Right lobe of liver (tissue), 6 donors: ENCODE measurements around the gene NOCT. TPM values are rescaled to one million over a fixed set of nuclear protein-coding genes. Genes with fewer than 3 reads are reported as not detected.

Experiments
- ATAC-seq, 4 donors: fragments of 200-7000 bp; cut with Tn5 transposase; one replicate each; pipeline ENCODE4 v1.9.1; 2020; ENCODE audit warnings: mild to moderate bottlenecking in 4 of 4, moderate library complexity in 4 of 4
- DNase-seq, 3 donors: peaks; one replicate each; pipeline ENCODE4 v3.0.0-alpha.2; 2020
- H3K27ac ChIP-seq, 3 donors: fragments of 200-600 bp; one replicate each; pipeline ENCODE4 v1.8.0; 2022
- H3K27me3 ChIP-seq, 2 donors: fragments of 200-600 bp; one replicate each; pipeline ENCODE4 v1.8.0; 2022
- H3K36me3 ChIP-seq, 4 donors: fragments of 200-600 bp; sonication (generic) in 1 of 4; one replicate each; pipeline versions ENCODE4 v1.5.1 to v1.8.0; 2017 to 2022; ENCODE audit warnings: control low read depth in 1 of 4
- H3K4me1 ChIP-seq, 4 donors: fragments of 200-600 bp; sonication (generic) in 1 of 4; one replicate each; pipeline versions ENCODE4 v1.5.1 to v1.8.0; 2017 to 2022; ENCODE audit warnings: control low read depth in 1 of 4
- H3K4me3 ChIP-seq, 3 donors: fragments of 200-600 bp; one replicate each; pipeline ENCODE4 v1.8.0; 2022
- H3K9me3 ChIP-seq, 4 donors: fragments of 200-600 bp; sonication (generic) in 1 of 4; one replicate each; pipeline versions ENCODE4 v1.5.1 to v1.8.0; 2017 to 2022; ENCODE audit warnings: control low read depth in 1 of 4
- POLR2A ChIP-seq: fragments of 450-650 bp; IDR thresholded peaks from one replicate; pipeline ENCODE4 v1.6.1; 2017; ENCODE audit warnings: antibody characterized with exemption, mild to moderate bottlenecking
- WGBS: methylation state at CpG from one replicate; pipeline ENCODE4 v1.1.6; 2018; ENCODE audit warnings: low coverage, low lambda C conversion rate; ENCODE audit not compliant: insufficient coverage; ENCODE audit errors: missing lambda C conversion rate; 5-methylcytosine and 5-hydroxymethylcytosine counted together
- intact Hi-C, 2 donors: fragments of 100-400 bp; cut with DNase I; formaldehyde crosslinking; loops; one replicate each; pipeline versions ENCODE4 v1.11.2 to v1.14.1; 2022
- total RNA-seq, 6 experiments: library from RNA; depleted of rRNA in 2 of 6; stranded (reverse); fragments of >200 nt in 2 of 6; fragmentation: NEBNext Ultra II Directional in 3 of 6; extraction: Animal tissue kit (Norgen Biotek cat#: 25700) in 3 of 6; gene quantifications; one replicate each; pipeline versions ENCODE4 v1.1.0 to v1.2.4, GENCODE V29; 2016 to 2023
- TF ChIP-seq, protein P1 (sequence below), 4 donors: fragments of 200-600 bp in 3 of 4; fragments of 450-650 bp in 1 of 4; IDR thresholded peaks; one replicate each; pipeline versions ENCODE4 v1.5.1 to v1.8.0; 2016 to 2022; ENCODE audit warnings: antibody characterized with exemption in 4 of 4, mild to moderate bottlenecking in 2 of 4
- donor health status: DM: no; HTN: yes; CAD: no.
- donor health status: DM: no; HTN: no; CAD: no.
- donor health status: DM: no; HTN: no; CAD: no.
- donor health status: DM: no; HTN: yes; CAD: no.
- donor health status: DM: no; HTN: yes; CAD: no.

NOCT gene
- total RNA-seq, 6 experiments from 2014 or later, result 3.5 to 20.5 (median 9.7) TPM

DNA sequence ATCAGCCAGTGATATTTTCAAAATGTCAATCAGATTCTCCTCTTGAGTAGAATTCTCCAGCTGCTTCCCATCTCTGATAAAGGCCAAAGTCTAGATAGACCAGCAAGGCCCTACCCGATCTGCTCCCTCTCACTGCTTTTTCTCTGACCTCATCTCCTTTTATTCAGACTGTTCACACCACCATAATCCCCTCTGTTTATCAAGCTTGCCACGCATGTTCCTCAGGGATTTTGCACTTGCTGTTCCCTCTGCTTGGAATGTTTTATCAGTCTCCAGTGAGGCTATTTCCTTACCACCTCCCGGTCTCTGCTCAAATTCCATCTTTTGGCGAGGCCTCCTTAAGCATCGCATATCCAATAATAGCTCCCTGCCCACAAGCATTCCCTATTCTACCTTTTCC is 20.1 kb downstream of the NOCT start:
- TF ChIP-seq, protein P1, sequence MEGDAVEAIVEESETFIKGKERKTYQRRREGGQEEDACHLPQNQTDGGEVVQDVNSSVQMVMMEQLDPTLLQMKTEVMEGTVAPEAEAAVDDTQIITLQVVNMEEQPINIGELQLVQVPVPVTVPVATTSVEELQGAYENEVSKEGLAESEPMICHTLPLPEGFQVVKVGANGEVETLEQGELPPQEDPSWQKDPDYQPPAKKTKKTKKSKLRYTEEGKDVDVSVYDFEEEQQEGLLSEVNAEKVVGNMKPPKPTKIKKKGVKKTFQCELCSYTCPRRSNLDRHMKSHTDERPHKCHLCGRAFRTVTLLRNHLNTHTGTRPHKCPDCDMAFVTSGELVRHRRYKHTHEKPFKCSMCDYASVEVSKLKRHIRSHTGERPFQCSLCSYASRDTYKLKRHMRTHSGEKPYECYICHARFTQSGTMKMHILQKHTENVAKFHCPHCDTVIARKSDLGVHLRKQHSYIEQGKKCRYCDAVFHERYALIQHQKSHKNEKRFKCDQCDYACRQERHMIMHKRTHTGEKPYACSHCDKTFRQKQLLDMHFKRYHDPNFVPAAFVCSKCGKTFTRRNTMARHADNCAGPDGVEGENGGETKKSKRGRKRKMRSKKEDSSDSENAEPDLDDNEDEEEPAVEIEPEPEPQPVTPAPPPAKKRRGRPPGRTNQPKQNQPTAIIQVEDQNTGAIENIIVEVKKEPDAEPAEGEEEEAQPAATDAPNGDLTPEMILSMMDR (IDR thresholded peaks at IDR 0.05), result no peak
- TF ChIP-seq POLR2A, result no peak
- no peak overlapping the region for H3K27ac ChIP-seq
- peaks cover 0 to 3% (median 0%) of the 10 kb centered on the region in 4 donors for H3K4me1 ChIP-seq
- intact Hi-C loops, result loop anchor here in 1 of 2 donors (10.0 kb wide), 1 partner anchor 49 kb away; no protein-coding TSS in a partner anchor
- H3K9me3 ChIP-seq, result no peaks in the 10 kb centered on the region
- no peaks in the 10 kb centered on the region for H3K27me3 ChIP-seq
- H3K4me3 ChIP-seq, result no peak overlapping the region
- DNase-seq (no peak), ATAC-seq (no peak)
- 68% methylated on average over 5 of the region's 5 CpGs for WGBS
- no peaks in the 10 kb centered on the region for H3K36me3 ChIP-seq

DNA sequence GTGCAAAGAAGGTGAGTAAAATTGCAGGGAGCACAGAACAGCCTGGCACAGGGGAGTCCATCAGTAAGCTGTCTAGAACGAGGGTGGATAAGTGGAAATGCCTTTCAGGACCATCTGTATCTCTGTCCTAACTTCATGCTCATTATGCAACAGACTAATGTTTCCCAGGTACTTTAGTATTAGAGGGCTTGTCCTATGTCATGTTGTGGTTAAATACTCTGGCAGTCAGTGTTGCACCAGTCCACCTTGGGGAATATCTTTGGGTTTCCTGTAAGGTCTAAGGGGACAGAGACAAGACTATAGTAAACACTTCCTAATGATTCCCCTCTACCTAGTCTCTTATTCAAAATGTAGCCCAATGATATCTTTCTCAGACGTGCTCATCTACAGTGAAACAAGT is 21.3 kb downstream of the NOCT start:
- DNase-seq (no peak), ATAC-seq (no peak)
- intact Hi-C loops, result loop anchor here in 1 of 2 donors (10.0 kb wide), 1 partner anchor 48 kb away; no protein-coding TSS in a partner anchor
- 85% methylated on average over 2 of the region's 2 CpGs for whole genome bisulfite sequencing
- H3K36me3 ChIP-seq, result no peaks in the 10 kb centered on the region
- H3K9me3 ChIP-seq, result no peaks in the 10 kb centered on the region
- H3K27ac ChIP-seq, result no peak overlapping the region
- no peak overlapping the region for H3K4me3 ChIP-seq
- no peak for TF ChIP-seq POLR2A
- TF ChIP-seq, protein P1 (IDR thresholded peaks at IDR 0.05), result no peak
- H3K27me3 ChIP-seq, result no peaks in the 10 kb centered on the region
- H3K4me1 ChIP-seq, result peaks cover 0 to 3% (median 0%) of the 10 kb centered on the region in 4 donors

DNA sequence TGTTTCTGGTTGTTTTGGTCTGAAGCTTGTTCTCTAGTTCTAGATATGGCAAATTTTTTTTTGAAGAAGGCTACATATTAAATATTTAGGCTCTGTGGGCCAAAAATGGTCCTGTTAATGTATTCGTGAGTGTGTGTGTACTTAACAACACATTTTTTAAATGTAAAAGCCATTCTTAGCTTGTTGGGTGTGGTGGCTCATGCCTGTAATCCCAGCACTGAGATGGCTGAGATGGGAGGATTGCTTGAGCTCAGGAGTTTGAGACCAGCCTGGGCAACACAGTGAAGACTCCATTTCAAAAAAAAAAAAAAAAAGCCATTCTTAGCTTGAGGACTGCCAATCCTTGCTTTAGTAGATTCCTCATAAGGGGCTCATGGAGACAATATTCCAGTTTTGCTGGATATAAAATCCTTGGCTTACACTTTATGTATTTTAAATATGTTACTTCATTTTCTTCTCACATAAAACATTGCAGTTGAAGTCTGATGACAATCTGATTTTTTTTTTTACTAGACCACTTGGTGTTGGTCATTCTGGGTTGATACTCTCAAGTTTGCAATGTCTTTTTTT is 23.4 kb downstream of the NOCT start:
- ATAC-seq (no peak), DNase-seq (no peak)
- WGBS, result 100% methylated on average over 1 of the region's 1 CpG
- Histone ChIP-seq H3K27ac (no peak overlapping the region), H3K4me3 (no peak overlapping the region), H3K9me3 (no peaks in the 10 kb centered on the region), H3K27me3 (no peaks in the 10 kb centered on the region), H3K4me1 (peaks cover 0 to under 1% (median 0%) of the 10 kb centered on the region in 4 donors), H3K36me3 (peaks cover 0 to 5% (median 0%) of the 10 kb centered on the region in 4 donors)
- TF ChIP-seq, protein P1 (IDR thresholded peaks at IDR 0.05), result no peak
- no peak for TF ChIP-seq POLR2A
- intact Hi-C loops, result loop anchor here in 1 of 2 donors (10.0 kb wide), 1 partner anchor 46 kb away; no protein-coding TSS in a partner anchor

DNA sequence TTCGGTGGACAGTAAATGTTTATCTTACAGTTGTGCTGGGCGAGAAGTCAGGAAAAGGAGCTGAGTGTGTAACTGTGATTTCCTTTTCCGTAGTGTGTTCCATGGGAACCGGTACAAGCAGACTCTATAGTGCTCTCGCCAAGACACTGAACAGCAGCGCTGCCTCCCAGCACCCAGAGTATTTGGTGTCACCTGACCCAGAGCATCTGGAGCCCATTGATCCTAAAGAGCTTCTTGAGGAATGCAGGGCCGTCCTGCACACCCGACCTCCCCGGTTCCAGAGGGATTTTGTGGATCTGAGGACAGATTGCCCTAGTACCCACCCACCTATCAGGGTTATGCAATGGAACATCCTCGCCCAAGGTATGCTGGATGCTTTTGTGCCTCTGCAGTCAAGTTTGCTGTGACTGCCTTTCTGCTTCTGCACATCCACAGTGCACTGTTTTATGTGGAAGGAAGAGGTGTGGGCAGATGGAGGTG is 27.4 kb downstream of the NOCT start:
- Histone ChIP-seq H3K4me3 (no peak overlapping the region), H3K9me3 (no peaks in the 10 kb centered on the region), H3K27ac (no peak overlapping the region), H3K27me3 (no peaks in the 10 kb centered on the region), H3K4me1 (no peaks in the 10 kb centered on the region), H3K36me3 (peaks cover 0 to 24% (median 5%) of the 10 kb centered on the region in 4 donors)
- ATAC-seq (peak; percentile 71 to 85 (median 78)), DNase-seq (no peak)
- intact Hi-C loops, result no loop called here
- WGBS, result 78% methylated on average over 10 of the region's 10 CpGs
- no peak for TF ChIP-seq POLR2A
- TF ChIP-seq, protein P1 (IDR thresholded peaks at IDR 0.05), result no peak
